ENCODE measurements around the gene NRTN.
"Not testable (repeated sequence)": the region's sequence is repeated elsewhere in the genome, so short reads cannot be mapped to it uniquely, and the experiment has no call there.

Gene NRTN, protein sequence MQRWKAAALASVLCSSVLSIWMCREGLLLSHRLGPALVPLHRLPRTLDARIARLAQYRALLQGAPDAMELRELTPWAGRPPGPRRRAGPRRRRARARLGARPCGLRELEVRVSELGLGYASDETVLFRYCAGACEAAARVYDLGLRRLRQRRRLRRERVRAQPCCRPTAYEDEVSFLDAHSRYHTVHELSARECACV

DNA sequence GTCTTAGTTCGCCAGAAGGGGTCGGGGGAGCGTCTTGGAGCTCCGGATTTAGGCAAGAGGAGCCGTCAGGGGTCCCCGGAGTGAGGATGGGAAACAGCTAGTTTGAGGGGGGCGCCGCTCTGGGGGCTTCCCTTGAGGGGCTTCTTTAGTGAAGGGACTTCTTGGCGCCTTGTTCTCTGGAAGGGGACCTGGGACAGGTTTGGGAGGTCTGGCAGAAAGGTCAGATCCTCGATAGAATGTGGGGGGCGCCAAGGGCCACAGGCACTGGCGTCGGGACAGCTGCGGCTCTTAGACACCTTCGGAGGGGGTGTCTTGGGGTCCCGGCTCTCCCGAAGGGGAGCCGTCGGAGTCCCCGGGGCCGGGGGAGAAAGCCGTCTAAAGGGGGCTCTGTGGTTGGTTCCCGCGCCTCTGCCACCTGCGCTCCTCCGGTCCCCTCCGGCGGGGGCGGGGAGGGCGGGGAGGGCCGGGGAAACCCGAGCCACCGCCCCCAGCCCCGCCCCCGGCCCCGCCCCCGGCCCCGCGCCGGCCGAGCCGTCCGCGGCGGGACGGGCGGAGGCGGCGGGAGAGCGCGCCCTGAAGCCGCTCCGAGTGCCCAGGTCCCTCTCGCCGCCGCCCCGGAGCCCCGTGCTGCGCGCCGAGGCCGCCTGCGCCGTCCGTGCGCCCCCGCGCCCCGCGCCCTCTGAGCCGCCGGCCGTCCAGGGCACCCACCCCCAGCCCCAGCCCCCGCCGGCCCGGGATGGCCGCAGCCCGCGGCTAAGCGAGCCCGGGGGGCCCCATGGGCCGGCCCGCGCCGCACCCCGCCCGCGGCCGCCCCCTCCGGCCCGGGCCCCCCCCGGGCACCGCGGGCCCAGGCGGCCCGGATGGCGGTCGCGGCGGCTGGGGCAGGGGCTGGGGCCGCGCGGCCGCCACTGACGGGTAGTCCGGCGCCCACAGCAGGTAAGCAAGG lies at the start of gene NRTN:
Gene NRTN, plus strand, starts transcription at position 552 of the 946 bp plus-strand sequence. CDS start 19,099 bp downstream, outside the sequence.
- no peak for DNase-seq (ENCODE audit: low read depth)

DNA sequence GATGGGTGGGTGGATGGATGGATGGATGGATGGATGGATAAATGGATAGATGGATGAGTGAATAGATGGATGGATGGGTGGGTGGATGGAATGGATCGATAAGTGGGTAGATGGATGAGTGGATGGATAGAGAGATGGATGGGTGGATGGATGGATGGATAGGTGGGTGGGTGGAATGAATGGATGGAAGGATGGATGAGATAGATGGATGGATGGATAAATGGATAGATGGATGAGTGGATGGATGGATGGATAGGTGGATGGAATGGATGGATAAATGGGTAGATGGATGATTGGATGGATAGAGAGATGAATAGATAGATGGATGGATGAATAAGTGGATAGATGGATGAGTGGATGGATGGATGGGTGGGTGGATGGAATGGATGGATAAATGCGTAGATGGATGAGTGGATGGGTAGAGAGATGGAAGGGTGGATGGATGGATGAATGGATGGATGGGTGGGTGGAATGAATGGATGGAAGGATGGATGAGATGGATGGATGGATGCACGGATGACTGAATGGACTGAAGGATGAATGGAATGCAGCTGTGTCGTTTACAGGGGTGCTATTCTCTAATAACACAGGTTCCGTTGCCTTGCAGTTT lies 42.2 kb upstream of the NRTN start:
- no peak for DNase-seq (ENCODE audit: low read depth)

DNA sequence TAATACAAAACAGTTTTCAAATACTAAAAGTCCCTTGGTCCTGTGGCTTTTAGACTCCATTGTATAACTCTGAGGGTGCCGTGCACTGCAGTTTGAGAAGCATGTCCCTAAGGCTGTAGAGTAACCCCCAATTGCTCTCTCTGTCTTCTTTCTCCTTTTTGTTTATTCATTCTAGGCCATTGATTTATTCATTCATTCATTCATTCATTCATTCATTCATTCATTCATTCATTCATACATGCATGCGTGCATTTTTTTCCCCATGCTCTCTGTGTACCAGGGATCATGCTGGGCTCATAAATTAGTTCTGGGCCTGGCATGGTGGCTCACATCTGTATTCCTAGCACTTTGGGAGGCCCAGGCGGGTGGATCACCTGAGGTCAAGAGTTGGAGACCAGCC lies 39.6 kb upstream of the NRTN start:
- no peak for DNase-seq (ENCODE audit: low read depth)

DNA sequence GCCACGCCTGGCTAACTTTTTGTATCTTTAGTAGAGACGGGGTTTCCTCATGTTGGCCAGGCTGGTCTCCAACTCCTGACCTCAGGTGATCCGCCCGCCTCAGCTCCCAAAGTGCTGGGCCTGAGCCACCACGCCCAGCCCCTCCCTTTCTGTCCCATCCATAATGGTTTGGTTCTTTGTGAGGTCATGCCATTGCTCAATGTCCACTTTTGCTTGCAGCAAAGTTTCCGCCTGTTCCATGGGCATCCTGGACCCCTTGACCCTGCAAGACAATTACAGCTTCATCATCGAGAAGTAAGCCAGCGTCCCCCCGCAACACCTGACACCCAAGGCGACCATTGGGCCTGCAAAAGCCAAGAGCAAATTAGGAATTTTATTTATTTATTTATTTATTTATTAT lies 36.9 kb upstream of the NRTN start:
- DNase-seq (ENCODE audit: low read depth) = no peak

DNA sequence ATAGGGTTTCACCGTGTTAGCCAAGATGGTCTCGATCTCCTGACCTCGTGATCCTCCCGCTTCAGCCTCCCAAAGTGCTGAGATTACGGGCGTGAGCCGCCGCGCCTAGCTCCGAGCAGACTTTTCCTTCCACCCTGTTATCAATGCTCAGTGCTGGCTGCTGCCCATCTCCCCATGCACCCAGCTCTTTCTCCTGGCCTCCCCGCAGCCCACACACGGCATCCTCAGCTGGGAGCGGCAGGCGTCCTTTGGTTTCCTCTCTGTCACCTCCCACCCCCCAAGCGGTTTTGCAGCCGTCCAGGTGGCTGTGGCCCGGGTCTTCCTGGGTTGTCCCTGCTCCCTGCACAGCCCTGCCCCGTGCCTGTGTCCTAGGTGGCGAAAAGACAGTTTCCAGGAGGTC lies 32.5 kb upstream of the NRTN start:
- DNase-seq (ENCODE audit: low read depth) = no peak

DNA sequence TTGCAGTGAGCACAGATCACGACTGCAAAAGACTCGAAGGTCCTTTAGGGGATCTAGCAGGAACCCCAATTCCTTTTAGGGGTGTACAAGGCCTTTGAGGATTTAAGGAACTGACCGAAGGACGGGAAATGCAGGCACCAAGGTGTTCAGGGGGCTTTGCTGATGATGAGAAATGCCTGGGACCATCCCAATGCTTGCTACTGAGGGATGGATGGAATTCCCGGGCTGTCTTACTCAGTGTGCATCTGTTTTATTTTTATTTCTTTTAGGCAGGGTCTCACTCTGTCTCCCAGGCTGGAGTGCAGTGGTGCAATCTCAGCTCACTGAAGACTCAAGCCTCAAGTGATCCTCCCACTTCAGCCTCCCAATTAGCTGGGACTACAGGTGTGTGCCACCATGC lies 31.6 kb upstream of the NRTN start:
- no peak for DNase-seq (ENCODE audit: low read depth)

DNA sequence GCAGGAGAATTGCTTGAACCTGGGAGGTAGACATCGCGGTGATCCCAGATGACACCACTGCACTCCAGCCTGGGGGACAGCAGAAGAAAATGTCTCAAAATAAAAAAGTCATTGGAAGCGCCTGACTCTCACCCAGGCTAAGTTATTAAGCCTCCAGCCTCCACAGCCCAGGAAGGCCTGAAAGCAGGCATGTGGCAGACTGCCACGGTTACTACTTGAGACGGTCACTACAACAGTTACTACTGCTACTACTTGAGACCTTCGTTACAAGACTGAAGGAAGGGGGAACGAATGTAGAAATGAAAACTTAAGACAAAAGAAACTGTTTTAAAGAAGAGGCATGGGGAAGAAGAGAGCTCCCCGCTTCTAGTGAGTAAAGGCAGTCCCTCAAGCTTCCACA lies 29.9 kb upstream of the NRTN start:
- no peak for DNase-seq (ENCODE audit: low read depth)

DNA sequence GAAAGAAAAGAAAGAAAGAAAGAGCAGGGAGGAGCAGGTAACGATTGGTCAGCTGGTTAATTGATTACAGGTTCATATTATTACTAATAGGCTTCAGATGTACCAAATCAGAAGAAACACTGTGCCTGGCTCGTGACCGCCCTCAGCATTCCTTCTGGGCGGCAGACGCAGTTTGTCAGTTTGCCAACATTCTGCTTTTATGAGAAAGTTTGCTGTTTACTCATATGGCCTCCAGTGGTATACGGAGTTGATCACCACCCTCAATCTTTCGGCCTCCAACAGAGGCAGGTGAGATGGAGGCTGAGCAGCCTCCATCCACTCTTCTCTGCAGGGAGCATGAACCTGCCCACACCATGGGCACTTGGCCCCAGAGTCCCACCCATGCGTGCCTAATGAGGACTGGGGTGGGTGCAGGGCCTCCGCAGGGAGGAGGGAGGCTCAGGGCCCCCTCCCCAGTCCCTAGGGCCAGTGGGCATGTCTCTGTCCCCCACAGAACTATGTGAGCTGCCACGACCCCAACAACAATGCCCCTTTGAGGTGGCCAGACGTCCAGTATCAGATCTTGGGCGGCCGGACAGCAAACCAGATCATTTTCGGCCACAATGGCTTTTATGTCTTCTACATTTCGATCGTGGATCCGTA lies 29.1 kb upstream of the NRTN start:
- DNase-seq (ENCODE audit: low read depth) = no peak

DNA sequence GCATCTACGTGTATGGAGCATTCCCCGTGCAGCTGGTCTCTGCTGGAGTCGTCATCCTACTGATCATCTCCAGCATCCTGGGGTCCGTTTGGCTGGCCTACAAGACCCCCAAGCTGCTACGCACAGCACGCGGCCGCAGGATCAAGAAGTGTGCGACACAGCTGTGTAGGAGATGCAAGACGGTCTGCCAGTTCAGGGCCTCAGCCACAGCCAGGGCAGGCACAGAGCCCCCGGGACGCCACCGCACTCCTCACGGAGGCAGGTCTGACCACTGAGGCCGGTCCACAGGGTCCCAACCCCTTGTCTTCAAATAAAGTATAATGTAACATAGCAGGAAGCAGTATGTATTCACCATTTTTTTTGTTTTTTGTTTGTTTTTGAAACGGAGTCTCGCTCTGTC lies 26.5 kb upstream of the NRTN start:
- no peak for DNase-seq (ENCODE audit: low read depth)

DNA sequence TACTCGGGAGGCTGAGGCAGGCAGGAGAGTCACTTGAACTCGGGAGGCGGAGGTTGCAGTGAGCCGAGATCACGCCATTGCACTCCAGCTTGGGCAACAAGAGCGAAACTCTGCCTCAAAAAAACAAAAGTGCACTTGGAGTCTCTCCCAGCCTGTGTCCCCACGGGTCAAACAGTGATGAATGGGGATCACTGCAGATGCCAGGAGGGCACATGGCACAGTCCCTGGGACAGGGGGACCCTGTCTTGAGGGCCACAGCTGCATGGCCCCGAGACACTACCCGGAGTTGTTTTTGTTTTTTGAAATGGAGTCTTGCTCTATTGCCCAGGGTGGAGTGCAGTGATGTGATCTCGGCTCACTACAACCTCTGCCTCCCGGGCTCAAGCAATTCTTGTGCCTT lies 24.0 kb upstream of the NRTN start:
- DNase-seq (ENCODE audit: low read depth) = not testable (repeated sequence)

DNA sequence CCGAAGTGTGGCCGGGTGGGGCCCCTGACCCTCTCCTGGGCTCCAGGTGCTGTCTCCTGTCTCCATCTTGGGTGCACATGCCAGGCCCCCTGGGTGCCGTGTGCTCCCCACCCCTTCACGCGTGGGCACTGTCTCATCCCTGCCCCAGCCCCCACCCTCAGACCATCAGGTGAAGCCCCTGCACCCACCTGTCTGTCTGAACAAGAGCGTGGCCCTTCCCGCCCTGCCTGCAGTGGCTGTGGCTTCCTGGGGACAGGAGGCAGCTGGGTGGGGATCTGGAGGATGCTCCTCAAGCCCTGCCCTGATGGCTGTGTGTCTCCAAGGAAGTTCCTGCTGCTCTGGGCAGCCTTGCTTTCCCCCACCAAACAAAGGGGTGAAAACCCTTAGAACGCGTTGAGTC lies 22.5 kb upstream of the NRTN start:
- no peak for DNase-seq (ENCODE audit: low read depth)

DNA sequence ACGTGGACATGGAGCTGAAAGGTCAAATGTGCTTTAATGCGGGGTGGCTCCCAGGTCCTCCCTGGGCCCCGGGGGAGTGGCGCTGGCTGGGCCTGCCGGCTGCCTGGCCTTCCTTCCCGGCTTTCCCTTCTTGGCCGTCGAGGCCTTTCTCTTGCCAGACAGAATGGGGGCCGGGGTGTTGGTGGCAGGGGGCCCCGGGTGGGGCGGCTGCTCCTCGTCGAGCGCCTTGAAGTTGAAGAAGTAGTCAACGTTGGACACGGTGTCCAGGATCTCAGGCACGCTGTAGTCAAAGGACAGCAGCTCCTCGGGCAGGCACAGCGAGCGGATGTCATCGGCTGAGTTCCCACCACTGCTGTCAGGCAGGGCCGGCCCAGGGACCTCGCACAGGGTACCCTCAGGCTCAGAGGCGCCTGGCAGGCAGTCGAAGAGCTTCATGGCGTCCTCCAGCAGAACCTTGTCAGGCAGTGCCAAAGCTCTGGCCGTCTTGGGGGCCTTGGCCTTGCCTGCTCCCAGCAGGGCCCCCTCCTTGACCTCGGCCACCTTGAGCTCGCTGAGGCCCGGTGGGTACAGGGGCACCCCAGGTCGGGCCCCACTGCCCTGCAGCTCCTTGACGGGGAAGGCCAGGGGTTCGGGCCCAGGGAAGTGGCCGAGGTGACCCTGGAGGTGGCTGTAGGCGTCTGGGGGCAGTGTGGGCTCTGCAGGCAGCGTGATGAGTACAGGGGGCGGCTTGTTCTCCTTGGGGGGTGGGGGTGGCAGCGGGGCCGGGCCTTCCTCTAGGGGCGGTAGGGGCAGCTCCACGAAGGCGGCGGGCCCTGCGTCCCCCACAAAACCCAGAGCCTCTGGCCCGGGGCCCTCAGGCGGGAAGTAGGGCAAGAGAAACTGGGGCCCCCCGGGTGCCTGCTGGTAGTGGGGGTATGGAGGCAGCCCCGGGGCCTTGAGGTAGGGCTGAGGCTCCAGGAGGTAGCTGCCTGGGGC lies 21.6 kb upstream of the NRTN start:
- no peak for DNase-seq (ENCODE audit: low read depth)

DNA sequence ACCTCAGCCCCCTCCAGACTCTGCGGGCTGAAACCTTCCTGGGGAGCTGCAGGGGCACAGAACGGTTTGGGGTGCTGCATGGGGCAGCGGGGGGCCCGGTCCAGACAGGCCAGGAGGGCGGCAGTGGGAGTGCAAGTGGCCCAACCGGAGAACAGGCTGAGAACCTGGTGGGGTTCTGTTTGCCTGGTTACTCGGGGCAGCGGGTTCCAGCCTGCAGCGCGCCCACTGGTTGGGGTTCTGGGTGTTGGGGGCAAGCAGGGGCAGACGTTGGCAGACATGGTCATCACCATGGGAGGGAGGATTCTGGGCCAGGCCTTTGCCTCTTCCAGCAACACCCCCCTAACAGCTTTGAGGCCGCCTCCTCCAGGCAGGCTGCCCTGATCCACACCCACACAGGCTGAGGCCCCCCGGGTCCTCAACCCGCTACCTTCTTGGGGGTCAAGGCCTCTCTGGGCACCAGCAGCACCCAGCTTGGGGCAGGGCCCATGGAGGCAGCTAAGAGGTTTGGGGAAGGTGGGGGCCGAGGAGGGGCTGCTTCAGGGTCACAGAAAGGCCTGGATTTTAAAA lies 20.2 kb upstream of the NRTN start, which contains the start of gene PRR22:
Gene PRR22, minus strand, starts transcription at position 166 of the 567 bp plus-strand sequence. Its CDS starts 86 bp downstream, at position 80.
- DNase-seq (ENCODE audit: low read depth) = no peak

DNA sequence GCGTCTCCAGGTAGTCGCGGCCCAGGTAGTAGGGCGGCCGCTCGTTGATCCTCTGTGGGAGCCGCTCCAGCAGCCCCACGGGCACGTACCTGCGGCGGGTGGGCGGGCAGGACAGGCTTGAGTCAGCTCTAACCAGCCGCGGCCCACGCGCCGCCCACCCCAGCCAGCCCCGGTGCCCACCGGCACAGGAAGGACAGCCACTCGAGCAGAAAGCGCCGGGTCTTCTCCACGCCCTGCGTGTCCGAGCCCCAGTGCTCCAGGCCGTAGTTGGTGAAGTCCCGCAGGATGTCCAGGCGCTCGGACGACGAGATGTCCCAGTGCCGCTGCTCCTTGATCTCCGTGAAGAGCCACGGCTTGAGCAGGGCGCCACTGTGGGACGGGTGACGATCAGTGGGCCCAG lies 19.4 kb upstream of the NRTN start:
- DNase-seq (ENCODE audit: low read depth) = no peak

DNA sequence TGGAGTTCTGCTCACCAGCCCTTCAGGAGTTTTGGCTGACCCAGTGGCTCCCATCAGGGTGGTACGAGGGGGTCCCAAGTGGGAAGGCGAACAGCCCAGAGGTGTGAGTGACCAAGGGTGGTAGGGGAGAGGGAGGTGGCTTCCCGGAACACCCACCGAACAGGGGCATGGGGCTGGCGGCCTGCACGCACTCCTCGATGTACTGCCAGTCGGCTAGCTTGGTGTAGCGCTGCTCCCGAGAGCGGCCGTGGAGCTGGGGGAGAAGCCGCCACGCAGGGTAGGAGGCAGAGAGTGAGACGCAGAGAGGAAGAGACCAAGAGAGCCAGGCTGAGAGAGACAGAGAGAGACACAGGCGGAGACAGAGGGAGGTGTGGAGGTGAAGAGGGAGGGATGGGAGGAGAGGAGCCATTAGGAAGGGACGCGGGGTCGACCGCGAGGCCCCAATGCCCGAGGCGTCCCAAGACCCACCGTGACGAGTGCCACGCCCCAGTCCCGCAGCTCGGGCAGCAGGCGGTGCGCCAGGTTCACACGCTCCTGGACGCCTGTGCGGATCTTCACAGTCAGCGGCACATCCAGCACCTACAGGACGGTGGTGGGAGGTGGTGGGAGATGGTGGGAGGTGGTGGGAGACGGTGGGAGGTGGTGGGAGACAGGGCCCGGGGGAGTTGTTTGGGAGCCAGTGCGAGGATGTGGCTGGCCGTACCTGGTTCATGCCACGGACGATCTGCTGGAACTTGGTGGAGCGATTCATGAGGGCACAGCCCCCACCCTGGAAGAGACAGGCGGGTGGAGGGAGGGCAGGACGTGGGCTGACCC lies 18.1 kb upstream of the NRTN start:
- DNase-seq (ENCODE audit: low read depth) = no peak

DNA sequence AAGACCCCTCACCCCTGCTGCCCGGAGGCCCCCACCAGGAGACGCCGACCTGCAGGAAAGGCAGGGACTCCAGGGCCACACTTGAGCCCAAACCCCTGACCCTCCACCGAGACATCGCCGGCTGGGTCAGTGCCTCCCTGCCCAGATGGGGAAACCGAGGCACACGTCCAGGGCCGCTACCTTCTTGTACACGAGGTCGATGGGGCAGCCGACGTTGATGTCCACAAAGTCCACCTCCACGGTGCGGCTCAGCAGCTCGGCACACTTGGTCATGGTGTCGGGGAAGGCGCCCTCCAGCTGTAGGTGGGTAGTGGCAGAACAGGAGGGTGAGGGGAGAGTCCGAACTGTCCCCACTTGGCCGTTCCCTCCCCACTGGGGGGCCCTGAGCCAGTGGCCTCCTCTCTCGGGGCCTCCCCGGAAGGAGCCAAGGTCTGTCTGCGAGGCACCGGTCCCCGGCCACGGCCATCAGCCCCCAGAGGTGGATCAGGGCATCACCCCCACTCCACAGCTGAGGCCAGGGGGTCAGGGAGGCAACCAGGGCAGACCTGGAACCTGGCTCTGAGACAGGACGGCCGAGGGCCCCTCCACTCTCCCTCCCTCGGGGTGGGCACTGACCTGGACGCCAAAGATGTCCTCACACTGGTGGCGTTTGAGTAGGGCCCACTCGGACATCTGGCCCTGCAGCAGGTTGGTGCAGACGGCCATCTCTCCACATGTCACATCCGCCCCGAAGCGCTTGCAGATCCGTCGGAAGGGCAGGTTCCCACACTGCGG lies 17.3 kb upstream of the NRTN start:
- no peak for DNase-seq (ENCODE audit: low read depth)

DNA sequence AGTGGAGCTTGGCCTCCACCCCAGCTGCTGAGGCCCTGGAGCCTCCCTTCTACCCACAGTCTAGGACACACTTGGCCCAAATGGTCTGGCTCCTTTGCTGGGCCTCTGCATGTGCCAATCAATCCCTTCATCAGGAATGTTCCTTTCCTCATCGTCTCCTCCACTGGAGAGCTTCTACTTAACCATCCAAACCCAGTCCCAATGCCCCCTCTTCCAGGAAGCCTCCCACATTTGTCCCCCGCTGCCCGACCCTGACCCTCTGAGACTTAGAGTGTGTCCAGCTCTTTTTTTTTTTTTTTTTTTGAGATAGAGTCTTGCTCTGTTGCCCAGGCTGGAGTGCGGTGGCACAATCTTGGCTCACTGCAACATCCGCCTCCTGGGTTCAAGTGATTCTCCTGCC lies 16.4 kb upstream of the NRTN start:
- no peak for DNase-seq (ENCODE audit: low read depth)

DNA sequence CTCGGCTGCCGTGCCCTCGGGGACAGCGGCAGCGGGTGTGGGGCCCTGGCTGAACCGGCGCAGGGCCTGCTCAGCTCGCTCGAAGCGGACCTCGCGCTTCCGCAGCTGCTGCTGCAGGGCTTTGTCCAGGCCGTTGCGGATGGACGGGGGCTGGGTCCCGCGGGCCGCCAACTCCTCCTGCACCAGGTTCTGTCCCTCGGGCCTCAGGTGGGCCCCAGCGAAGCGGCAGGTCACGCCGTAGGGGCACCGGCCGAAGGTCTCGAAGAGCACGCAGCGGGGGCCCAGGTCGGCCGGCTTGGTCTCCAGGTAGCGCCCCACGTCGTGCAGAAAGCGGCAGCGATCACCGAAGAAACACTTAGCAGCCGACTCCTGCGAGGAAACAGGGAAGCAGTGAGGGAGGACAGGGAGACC lies 15.5 kb upstream of the NRTN start:
- DNase-seq (ENCODE audit: low read depth) = no peak

DNA sequence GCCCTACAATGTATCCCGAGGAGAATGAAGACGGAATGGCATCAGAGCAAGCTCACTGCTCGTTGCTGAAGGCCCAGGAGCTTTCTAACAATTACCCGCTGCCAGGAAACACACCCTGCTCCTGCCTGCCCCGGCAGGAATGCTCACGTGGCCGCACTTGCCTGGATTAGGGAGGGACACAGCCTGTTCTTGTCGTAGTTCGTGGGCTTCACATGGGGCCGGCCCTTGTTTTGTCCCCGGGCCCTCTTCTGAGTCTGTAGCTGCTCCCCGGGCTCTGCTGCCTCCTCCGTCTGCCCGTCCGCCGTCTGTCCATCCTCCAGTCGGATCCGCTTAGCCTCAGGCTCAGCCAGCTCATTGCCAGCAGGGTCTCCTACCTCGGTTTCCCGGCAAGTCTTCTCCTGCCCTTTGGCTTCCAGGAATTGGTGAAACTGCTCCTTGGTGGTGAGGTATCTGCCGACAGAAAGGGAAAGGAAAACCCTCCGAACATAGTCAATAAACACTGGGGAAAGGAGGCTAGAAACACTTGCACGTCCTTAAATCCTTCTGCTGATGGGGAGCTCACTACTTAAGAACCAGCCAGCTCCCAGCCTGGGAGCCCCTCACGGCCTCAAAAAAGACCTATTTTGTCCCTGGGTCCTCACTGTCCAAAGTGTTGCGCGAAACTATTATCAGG lies 14.8 kb upstream of the NRTN start:
- DNase-seq (ENCODE audit: low read depth) = no peak

Measured in activated gamma-delta T cell treated with anti-CD3 and anti-CD28 coated beads, Interleukin-2, amount 50 U/mL, for 16 hours (primary cell).